Vagina (tissue), 2 donors: ENCODE data around the gene SLC34A2. TPM values are rescaled to one million over a fixed set of nuclear protein-coding genes. Genes with fewer than 3 reads are reported as not detected.

Source experiments
- DNase-seq, 2 donors: peaks; one replicate each; pipeline ENCODE4 v3.0.0-alpha.2; 2017; ENCODE audit errors: extremely low spot score in 2 of 2
- H3K27ac ChIP-seq: fragments of 200-600 bp; sonication (generic); one replicate; pipeline ENCODE4 v1.5.1; 2019
- H3K27me3 ChIP-seq: fragments of 200-600 bp; sonication (generic); one replicate; pipeline ENCODE4 v1.5.1; 2019
- H3K36me3 ChIP-seq, 2 donors: fragments of 200-600 bp; sonication (generic); one replicate each; pipeline ENCODE4 v1.5.1; 2017 to 2019
- H3K4me1 ChIP-seq: fragments of 200-600 bp; sonication (generic); one replicate; pipeline ENCODE4 v1.5.1; 2019
- H3K4me3 ChIP-seq, 2 donors: fragments of 200-600 bp; sonication (generic); 1 replicate in 1 of 2; 2 replicates in 1 of 2; pipeline ENCODE4 v1.5.1; 2016 to 2019
- H3K9me3 ChIP-seq: fragments of 200-600 bp; sonication (generic); one replicate; pipeline ENCODE4 v1.5.1; 2019
- POLR2A ChIP-seq, 2 donors: fragments of 450-650 bp; IDR thresholded peaks; one replicate each; pipeline ENCODE4 v1.6.1; 2017; ENCODE audit warnings: antibody characterized with exemption in 2 of 2, mild to moderate bottlenecking in 2 of 2, moderate library complexity in 2 of 2
- POLR2AphosphoS5 ChIP-seq, 2 donors: sonication (generic); formaldehyde crosslinking; IDR thresholded peaks; one replicate each; pipeline ENCODE4 v1.9.0; 2017; ENCODE audit warnings: antibody characterized with exemption in 2 of 2, mild to moderate bottlenecking in 2 of 2, low read depth in 1 of 2; ENCODE audit not compliant: insufficient read depth in 1 of 2
- intact Hi-C: fragments of 100-400 bp; cut with DNase I; formaldehyde crosslinking; loops from one replicate; pipeline ENCODE4 v1.15.1; 2023
- total RNA-seq: library from RNA; depleted of rRNA; stranded (reverse); fragments of >200 nt; gene quantifications from one replicate; pipeline ENCODE4 v1.2.3, GENCODE V29; 2016
- TF ChIP-seq, protein P1 (sequence below), 3 experiments: fragments of 450-650 bp in 2 of 3; fragments of 200-600 bp in 1 of 3; sonication (generic) in 1 of 3; IDR thresholded peaks; one replicate each; pipeline ENCODE4 v1.5.1; 2017 to 2019; ENCODE audit warnings: antibody characterized with exemption in 3 of 3, mild to moderate bottlenecking in 2 of 3, moderate library complexity in 2 of 3

The SLC34A2 gene
- total RNA-seq, 1 donor from 2014 or later: not detected

DNA sequence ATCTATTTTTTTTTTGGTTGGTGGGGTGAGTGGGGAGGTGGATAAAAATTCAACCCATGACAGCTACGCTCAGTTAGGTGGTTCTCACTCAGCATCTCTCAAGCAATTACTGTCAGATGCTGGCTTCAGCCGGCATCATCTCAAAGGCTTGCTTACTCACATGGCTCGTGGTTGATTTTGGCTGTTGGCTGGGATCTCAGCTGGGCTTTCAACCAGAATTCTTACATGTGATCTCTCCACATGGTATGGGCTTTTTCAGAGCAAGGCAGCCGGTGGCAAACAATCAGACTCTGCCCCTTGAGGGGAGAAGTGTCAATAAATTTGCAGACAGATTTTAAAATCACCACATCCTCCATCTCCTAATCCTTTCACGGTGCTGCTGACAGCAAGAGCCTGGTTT is 47.2 kb downstream of the SLC34A2 start:
- H3K4me1 ChIP-seq: no peaks in the 10 kb centered on the region
- H3K27me3 ChIP-seq: no peaks in the 10 kb centered on the region
- no peak overlapping the region for H3K4me3 ChIP-seq
- H3K36me3 ChIP-seq: no peaks in the 10 kb centered on the region
- DNase-seq: no peak
- H3K9me3 ChIP-seq: no peaks in the 10 kb centered on the region
- TF ChIP-seq, protein P1, sequence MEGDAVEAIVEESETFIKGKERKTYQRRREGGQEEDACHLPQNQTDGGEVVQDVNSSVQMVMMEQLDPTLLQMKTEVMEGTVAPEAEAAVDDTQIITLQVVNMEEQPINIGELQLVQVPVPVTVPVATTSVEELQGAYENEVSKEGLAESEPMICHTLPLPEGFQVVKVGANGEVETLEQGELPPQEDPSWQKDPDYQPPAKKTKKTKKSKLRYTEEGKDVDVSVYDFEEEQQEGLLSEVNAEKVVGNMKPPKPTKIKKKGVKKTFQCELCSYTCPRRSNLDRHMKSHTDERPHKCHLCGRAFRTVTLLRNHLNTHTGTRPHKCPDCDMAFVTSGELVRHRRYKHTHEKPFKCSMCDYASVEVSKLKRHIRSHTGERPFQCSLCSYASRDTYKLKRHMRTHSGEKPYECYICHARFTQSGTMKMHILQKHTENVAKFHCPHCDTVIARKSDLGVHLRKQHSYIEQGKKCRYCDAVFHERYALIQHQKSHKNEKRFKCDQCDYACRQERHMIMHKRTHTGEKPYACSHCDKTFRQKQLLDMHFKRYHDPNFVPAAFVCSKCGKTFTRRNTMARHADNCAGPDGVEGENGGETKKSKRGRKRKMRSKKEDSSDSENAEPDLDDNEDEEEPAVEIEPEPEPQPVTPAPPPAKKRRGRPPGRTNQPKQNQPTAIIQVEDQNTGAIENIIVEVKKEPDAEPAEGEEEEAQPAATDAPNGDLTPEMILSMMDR (IDR thresholded peaks at IDR 0.05): no peak
- no peak for TF ChIP-seq POLR2AphosphoS5 (IDR thresholded peaks at IDR 0.05; ENCODE audit: insufficient read depth in 1 of 2, low read depth in 1 of 2)
- TF ChIP-seq POLR2A (IDR thresholded peaks at IDR 0.05): no peak
- H3K27ac ChIP-seq: no peak overlapping the region
- intact Hi-C loops: no loop called here

DNA sequence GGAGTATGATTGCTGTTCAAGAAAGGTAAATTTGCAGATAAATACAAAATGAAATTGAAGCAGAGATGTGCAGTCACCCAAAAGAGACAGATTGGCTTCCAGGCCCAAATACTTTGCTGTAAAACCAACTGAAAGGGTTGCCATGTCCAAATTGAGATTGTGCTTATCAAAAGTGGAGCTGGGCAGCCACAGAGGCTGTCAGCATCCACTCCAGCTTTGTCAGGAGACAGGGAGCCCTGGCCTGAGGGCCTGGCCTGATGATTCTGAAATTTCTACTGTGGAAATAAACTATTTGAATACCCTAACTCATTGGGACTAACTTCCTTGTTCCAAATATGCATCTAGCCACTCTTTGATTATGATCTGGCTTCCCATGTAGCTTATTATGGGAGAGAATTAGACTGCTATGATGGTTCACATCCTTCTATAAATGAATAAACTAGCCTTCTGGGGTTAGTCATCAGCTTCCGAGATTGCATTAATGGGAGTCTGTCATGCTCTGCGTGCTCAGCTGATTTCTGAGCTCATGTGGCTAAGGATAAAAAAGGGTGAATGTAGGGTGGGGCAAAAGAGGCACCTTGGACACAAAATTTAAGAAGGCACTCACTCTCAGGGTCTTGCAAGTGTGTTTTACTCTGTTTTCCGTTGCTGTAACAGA is 48.2 kb downstream of the SLC34A2 start:
- TF ChIP-seq POLR2AphosphoS5 (IDR thresholded peaks at IDR 0.05; ENCODE audit: insufficient read depth in 1 of 2, low read depth in 1 of 2): no peak
- no peak for TF ChIP-seq POLR2A (IDR thresholded peaks at IDR 0.05)
- TF ChIP-seq, protein P1 (IDR thresholded peaks at IDR 0.05): no peak
- no peak for DNase-seq
- intact Hi-C loops: no loop called here
- H3K27me3 ChIP-seq: no peaks in the 10 kb centered on the region
- H3K27ac ChIP-seq: no peak overlapping the region
- H3K36me3 ChIP-seq: no peaks in the 10 kb centered on the region
- H3K4me1 ChIP-seq: no peaks in the 10 kb centered on the region
- no peak overlapping the region for H3K4me3 ChIP-seq
- no peaks in the 10 kb centered on the region for H3K9me3 ChIP-seq

DNA sequence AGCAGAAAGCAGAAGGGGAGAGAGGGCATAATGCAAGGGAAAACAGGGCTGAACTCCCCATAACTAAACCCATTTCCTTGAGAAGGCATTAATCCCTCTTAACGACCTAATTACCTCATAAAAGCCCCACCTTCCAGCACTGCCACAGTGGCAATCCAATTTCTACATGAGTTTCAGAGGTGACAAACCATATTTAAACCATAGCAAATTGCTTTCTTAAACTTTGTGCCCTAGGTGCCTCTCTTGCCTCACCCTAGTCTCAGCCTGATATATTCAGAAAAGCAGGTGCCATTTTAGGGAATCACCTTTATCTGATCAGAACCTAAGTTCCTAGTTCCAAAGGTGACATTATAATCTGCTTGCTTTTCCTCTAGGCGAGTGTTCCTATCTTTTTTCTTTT is 48.9 kb downstream of the SLC34A2 start:
- Histone ChIP-seq H3K4me1 (no peaks in the 10 kb centered on the region), H3K27ac (no peak overlapping the region), H3K27me3 (no peaks in the 10 kb centered on the region), H3K9me3 (no peaks in the 10 kb centered on the region), H3K4me3 (no peak overlapping the region), H3K36me3 (no peaks in the 10 kb centered on the region)
- TF ChIP-seq, protein P1 (IDR thresholded peaks at IDR 0.05): no peak
- no peak for TF ChIP-seq POLR2A (IDR thresholded peaks at IDR 0.05)
- TF ChIP-seq POLR2AphosphoS5 (IDR thresholded peaks at IDR 0.05; ENCODE audit: insufficient read depth in 1 of 2, low read depth in 1 of 2): no peak
- intact Hi-C loops: no loop called here
- no peak for DNase-seq

DNA sequence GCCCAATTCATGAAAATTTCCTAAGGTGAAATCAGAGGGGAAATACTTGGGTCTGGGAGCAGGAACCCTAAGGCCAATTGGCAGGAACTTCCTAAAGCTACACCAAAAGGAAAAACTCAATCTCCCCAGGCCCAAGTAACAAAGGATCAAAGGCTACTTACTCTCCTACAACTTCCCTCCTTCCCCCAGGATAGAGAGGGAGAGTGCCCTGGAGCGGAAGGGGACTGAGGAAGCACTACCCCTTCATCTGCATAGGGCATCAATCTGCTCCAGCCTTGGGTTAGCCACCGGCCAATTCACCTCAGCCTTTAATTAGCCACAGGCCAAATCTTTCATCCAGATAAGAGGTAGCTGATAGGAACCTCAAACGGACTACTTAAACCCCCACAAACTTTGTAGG is 55.0 kb downstream of the SLC34A2 start:
- H3K9me3 ChIP-seq: no peaks in the 10 kb centered on the region
- TF ChIP-seq POLR2A (IDR thresholded peaks at IDR 0.05): no peak
- TF ChIP-seq POLR2AphosphoS5 (IDR thresholded peaks at IDR 0.05; ENCODE audit: insufficient read depth in 1 of 2, low read depth in 1 of 2): no peak
- TF ChIP-seq, protein P1 (IDR thresholded peaks at IDR 0.05): no peak
- intact Hi-C loops: no loop called here
- H3K27me3 ChIP-seq: no peaks in the 10 kb centered on the region
- no peaks in the 10 kb centered on the region for H3K4me1 ChIP-seq
- DNase-seq: no peak
- no peaks in the 10 kb centered on the region for H3K36me3 ChIP-seq
- no peak overlapping the region for H3K4me3 ChIP-seq
- no peak overlapping the region for H3K27ac ChIP-seq

DNA sequence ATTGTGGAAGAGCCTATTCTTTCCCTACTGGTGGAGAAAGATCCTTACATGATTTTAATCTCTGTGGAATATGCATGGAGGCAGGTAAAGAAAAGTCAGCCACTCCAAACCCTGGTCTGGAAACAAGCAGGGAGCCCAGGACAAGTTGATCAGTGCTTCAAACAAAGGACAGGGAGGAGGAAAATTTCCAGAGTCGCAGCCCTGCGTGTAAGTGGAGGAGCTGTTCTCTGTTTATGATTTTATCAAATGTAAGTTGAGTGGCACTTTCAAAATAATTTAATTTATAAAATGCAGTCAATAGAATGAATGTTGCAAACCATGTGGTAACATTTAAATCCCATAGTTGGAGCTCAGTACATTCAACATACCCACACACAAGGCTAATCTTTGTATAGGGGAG is 57.0 kb downstream of the SLC34A2 start:
- no peaks in the 10 kb centered on the region for H3K36me3 ChIP-seq
- H3K4me1 ChIP-seq: no peaks in the 10 kb centered on the region
- intact Hi-C loops: no loop called here
- H3K27ac ChIP-seq: no peak overlapping the region
- DNase-seq: no peak
- no peaks in the 10 kb centered on the region for H3K27me3 ChIP-seq
- TF ChIP-seq POLR2AphosphoS5 (IDR thresholded peaks at IDR 0.05; ENCODE audit: insufficient read depth in 1 of 2, low read depth in 1 of 2) (no peak), POLR2A (IDR thresholded peaks at IDR 0.05) (no peak)
- TF ChIP-seq, protein P1 (IDR thresholded peaks at IDR 0.05): no peak
- H3K4me3 ChIP-seq: no peak overlapping the region
- H3K9me3 ChIP-seq: no peaks in the 10 kb centered on the region
